GM12878 (cell line): ENCODE measurements around the gene GJA4.

ENCODE experiments used
- ATF2 ChIP-seq: IDR thresholded peaks from 2 replicates; pipeline ENCODE4 v1.6.1; 2012; ENCODE audit warnings: low read length, inconsistent platforms
- ATF3 ChIP-seq: IDR thresholded peaks from 2 replicates; pipeline ENCODE4 v1.6.1; 2011; ENCODE audit warnings: low read depth, mild to moderate bottlenecking, low read length, moderate library complexity, borderline replicate concordance; ENCODE audit errors: extremely low read depth
- CHD1 ChIP-seq: IDR thresholded peaks from 2 replicates; pipeline ENCODE4 v1.6.1; 2012; ENCODE audit warnings: low read depth, low read length, improper control_type of control experiment
- CTCF ChIP-seq, 3 experiments: IDR thresholded peaks in 2 of 3; conservative IDR thresholded peaks in 1 of 3; 2 replicates each; pipeline ENCODE4 v1.5.1; 2011; ENCODE audit warnings: low read depth in 3 of 3, low read length in 3 of 3, mild to moderate bottlenecking in 3 of 3, control low read depth in 2 of 3, moderate library complexity in 2 of 3, inconsistent platforms in 1 of 3, mixed read lengths in 1 of 3; ENCODE audit not compliant: control insufficient read depth in 2 of 3, insufficient read depth in 1 of 3; ENCODE audit errors: extremely low read depth in 1 of 3
- MYB ChIP-seq: fragments of 150-350 bp; IDR thresholded peaks from 2 replicates; pipeline ENCODE4 v1.6.1; 2014; ENCODE audit warnings: mild to moderate bottlenecking, low read depth, low read length, borderline replicate concordance
- NKRF ChIP-seq: fragments of 450-650 bp; conservative IDR thresholded peaks from 2 replicates; pipeline ENCODE4 v1.6.1; 2017; ENCODE audit warnings: mild to moderate bottlenecking, moderate library complexity
- POLR2A ChIP-seq: IDR thresholded peaks from 2 replicates; pipeline ENCODE4 v1.6.1; 2011; ENCODE audit warnings: low read depth, mild to moderate bottlenecking, low read length
- POLR2AphosphoS2 ChIP-seq: IDR thresholded peaks from 2 replicates; pipeline ENCODE4 v1.6.1; 2011; ENCODE audit warnings: low read depth, mild to moderate bottlenecking, low read length, improper control_type of control experiment, moderate library complexity
- RAD21 ChIP-seq: IDR thresholded peaks from 2 replicates; pipeline ENCODE4 v1.6.1; 2011; ENCODE audit warnings: mild to moderate bottlenecking, low read depth, low read length, moderate library complexity; ENCODE audit not compliant: insufficient read depth
- SP1 ChIP-seq: IDR thresholded peaks from one replicate; pipeline ENCODE4 v1.6.1; 2011; ENCODE audit warnings: low read depth, low read length
- SPI1 ChIP-seq: IDR thresholded peaks from 2 replicates; pipeline ENCODE4 v1.6.1; 2011; ENCODE audit warnings: low read depth, mild to moderate bottlenecking, low read length, moderate library complexity, borderline replicate concordance; ENCODE audit not compliant: insufficient read depth
- TAF1 ChIP-seq: IDR thresholded peaks from 2 replicates; pipeline ENCODE4 v1.6.1; 2011; ENCODE audit warnings: mild to moderate bottlenecking, low read depth, low read length, borderline replicate concordance
- TF ChIP-seq, protein P1 (sequence below): fragments of 450-650 bp; IDR thresholded peaks from 2 replicates; pipeline ENCODE4 v1.6.1; 2017; ENCODE audit warnings: mild to moderate bottlenecking
- TF ChIP-seq, protein P2 (sequence below): IDR thresholded peaks from 2 replicates; pipeline ENCODE4 v1.6.1; 2011; ENCODE audit warnings: low read depth, low read length, improper control_type of control experiment, borderline replicate concordance

DNA sequence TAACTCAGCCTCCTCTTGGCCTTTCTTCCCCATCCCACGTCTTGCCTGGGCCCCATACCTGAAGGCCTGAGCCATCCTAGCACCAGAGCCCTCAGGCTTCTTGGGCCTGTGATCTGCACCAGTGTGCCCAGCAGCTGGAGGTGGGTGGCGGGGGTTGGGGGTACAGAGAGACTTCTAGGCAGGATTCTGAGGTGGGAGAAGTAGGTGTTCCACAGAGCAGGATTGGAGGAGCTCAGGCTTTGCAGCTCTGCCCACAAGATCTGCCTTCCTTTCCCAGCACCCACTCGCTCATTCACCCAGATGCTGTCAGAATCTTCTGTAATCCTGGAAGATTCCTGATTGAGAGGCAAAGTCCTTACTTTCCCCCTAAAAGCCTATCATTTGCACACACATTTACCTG lies 47.9 kb upstream of the GJA4 start:
- no peak for TF ChIP-seq MYB
- no peak for TF ChIP-seq POLR2A
- TF ChIP-seq SPI1: no peak
- TF ChIP-seq, protein P1, sequence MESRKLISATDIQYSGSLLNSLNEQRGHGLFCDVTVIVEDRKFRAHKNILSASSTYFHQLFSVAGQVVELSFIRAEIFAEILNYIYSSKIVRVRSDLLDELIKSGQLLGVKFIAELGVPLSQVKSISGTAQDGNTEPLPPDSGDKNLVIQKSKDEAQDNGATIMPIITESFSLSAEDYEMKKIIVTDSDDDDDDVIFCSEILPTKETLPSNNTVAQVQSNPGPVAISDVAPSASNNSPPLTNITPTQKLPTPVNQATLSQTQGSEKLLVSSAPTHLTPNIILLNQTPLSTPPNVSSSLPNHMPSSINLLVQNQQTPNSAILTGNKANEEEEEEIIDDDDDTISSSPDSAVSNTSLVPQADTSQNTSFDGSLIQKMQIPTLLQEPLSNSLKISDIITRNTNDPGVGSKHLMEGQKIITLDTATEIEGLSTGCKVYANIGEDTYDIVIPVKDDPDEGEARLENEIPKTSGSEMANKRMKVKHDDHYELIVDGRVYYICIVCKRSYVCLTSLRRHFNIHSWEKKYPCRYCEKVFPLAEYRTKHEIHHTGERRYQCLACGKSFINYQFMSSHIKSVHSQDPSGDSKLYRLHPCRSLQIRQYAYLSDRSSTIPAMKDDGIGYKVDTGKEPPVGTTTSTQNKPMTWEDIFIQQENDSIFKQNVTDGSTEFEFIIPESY: no peak
- TF ChIP-seq SP1: no peak
- no peak for TF ChIP-seq CTCF (IDR thresholded peaks at IDR 0.05 in 2 of 3, conservative IDR thresholded peaks at IDR 0.05 in 1 of 3; ENCODE audit: control insufficient read depth in 2 of 3, extremely low read depth in 1 of 3, insufficient read depth in 1 of 3, low read depth in 3 of 3, low read length in 3 of 3)
- TF ChIP-seq, protein P2, sequence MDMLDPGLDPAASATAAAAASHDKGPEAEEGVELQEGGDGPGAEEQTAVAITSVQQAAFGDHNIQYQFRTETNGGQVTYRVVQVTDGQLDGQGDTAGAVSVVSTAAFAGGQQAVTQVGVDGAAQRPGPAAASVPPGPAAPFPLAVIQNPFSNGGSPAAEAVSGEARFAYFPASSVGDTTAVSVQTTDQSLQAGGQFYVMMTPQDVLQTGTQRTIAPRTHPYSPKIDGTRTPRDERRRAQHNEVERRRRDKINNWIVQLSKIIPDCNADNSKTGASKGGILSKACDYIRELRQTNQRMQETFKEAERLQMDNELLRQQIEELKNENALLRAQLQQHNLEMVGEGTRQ: no peak
- no peak for TF ChIP-seq RAD21
- no peak for TF ChIP-seq NKRF
- TF ChIP-seq ATF3: no peak
- TF ChIP-seq POLR2AphosphoS2: no peak
- TF ChIP-seq CHD1: no peak
- TF ChIP-seq TAF1: no peak
- no peak for TF ChIP-seq ATF2
